HepG2 (cell line): ENCODE data around the gene CAMTA1. TPM values are rescaled to one million over a fixed set of nuclear protein-coding genes. Genes with fewer than 3 reads are reported as not detected.

ENCODE experiments used
- ATF6 ChIP-seq: sonication (generic); formaldehyde crosslinking; conservative IDR thresholded peaks from 2 replicates; pipeline ENCODE4 v1.4.0; 2020; ENCODE audit warnings: missing genetic modification reagents
- CC2D1A ChIP-seq: sonication (generic); formaldehyde crosslinking; IDR thresholded peaks from 2 replicates; pipeline ENCODE4 v1.8.1; 2023; ENCODE audit warnings: mild to moderate bottlenecking, missing genetic modification reagents
- GZF1 ChIP-seq: sonication (generic); formaldehyde crosslinking; IDR thresholded peaks from 2 replicates; pipeline ENCODE4 v1.5.1; 2020; ENCODE audit warnings: mild to moderate bottlenecking, missing genetic modification reagents
- LCORL ChIP-seq, 2 experiments: fragments of 450-650 bp in 1 of 2; sonication (generic) in 1 of 2; formaldehyde crosslinking in 1 of 2; IDR thresholded peaks; 2 replicates each; pipeline versions ENCODE4 v1.5.0 to v1.6.1; 2017 to 2020; ENCODE audit warnings: antibody characterized with exemption in 1 of 2, missing genetic modification reagents in 1 of 2
- NFIC ChIP-seq: IDR thresholded peaks from 2 replicates; pipeline ENCODE4 v1.6.1; 2012; ENCODE audit warnings: mild to moderate bottlenecking, low read length, inconsistent platforms
- NFYC ChIP-seq: IDR thresholded peaks from 2 replicates; pipeline ENCODE4 v1.6.1; 2016; ENCODE audit warnings: missing genetic modification reagents, missing compliant biosample characterization
- PAX8 ChIP-seq: sonication (generic); formaldehyde crosslinking; IDR thresholded peaks from 2 replicates; pipeline ENCODE4 v1.8.0; 2022; ENCODE audit warnings: mild to moderate bottlenecking, missing genetic modification reagents, borderline replicate concordance
- RARA ChIP-seq: IDR thresholded peaks from 2 replicates; pipeline ENCODE4 v1.6.1; 2016; ENCODE audit warnings: missing genetic modification reagents, missing compliant biosample characterization
- SKI ChIP-seq: fragments of 450-650 bp; IDR thresholded peaks from one replicate; pipeline ENCODE4 v1.6.1; 2018; ENCODE audit warnings: mild to moderate bottlenecking; ENCODE audit not compliant: partially characterized antibody
- SMYD3 ChIP-seq: sonication (generic); formaldehyde crosslinking; IDR thresholded peaks from 2 replicates; pipeline ENCODE4 v1.8.1; 2023; ENCODE audit warnings: mild to moderate bottlenecking, missing genetic modification reagents
- SNRNP70 ChIP-seq: fragments of 200-400 bp; formaldehyde crosslinking; IDR thresholded peaks from 2 replicates; pipeline ENCODE4 v1.6.1; 2017; ENCODE audit warnings: mild to moderate bottlenecking, low read depth, low read length, moderate library complexity
- SRSF1 ChIP-seq: fragments of 200-400 bp; formaldehyde crosslinking; optimal IDR thresholded peaks from 2 replicates; pipeline ENCODE3; 2017; ENCODE audit warnings: mild to moderate bottlenecking, low read depth, low read length, moderate library complexity
- SRSF4 ChIP-seq: fragments of 200-400 bp; formaldehyde crosslinking; IDR thresholded peaks from one replicate; pipeline ENCODE4 v1.6.1; 2018; ENCODE audit warnings: mild to moderate bottlenecking, low read depth, low read length, moderate library complexity; ENCODE audit not compliant: poor library complexity, severe bottlenecking
- TGIF2 ChIP-seq: IDR thresholded peaks from 2 replicates; pipeline ENCODE4 v1.6.1; 2016; ENCODE audit warnings: control low read depth, missing compliant biosample characterization
- XBP1 ChIP-seq: sonication (generic); formaldehyde crosslinking; IDR thresholded peaks from 2 replicates; pipeline ENCODE4 v1.5.0; 2020; ENCODE audit warnings: missing genetic modification reagents
- ZFP90 ChIP-seq: sonication (generic); formaldehyde crosslinking; IDR thresholded peaks from 2 replicates; pipeline ENCODE4 v1.8.0; 2022; ENCODE audit warnings: missing genetic modification reagents, mild to moderate bottlenecking, inconsistent platforms, borderline replicate concordance
- ZKSCAN5 ChIP-seq: sonication (generic); formaldehyde crosslinking; IDR thresholded peaks from 2 replicates; pipeline ENCODE4 v1.5.1; 2020; ENCODE audit warnings: mild to moderate bottlenecking, missing genetic modification reagents
- ZNF235 ChIP-seq: sonication (generic); formaldehyde crosslinking; IDR thresholded peaks from 2 replicates; pipeline ENCODE4 v1.8.1; 2023; ENCODE audit warnings: mild to moderate bottlenecking, missing genetic modification reagents, borderline replicate concordance
- ZNF484 ChIP-seq: sonication (generic); formaldehyde crosslinking; IDR thresholded peaks from 2 replicates; pipeline ENCODE4 v1.5.1; 2020; ENCODE audit warnings: mild to moderate bottlenecking, low read depth, missing genetic modification reagents, borderline replicate concordance
- ZNF556 ChIP-seq: sonication (generic); formaldehyde crosslinking; IDR thresholded peaks from 2 replicates; pipeline ENCODE4 v1.4.0; 2020; ENCODE audit warnings: mild to moderate bottlenecking, missing genetic modification reagents, borderline replicate concordance
- ZNF562 ChIP-seq: sonication (generic); formaldehyde crosslinking; IDR thresholded peaks from 2 replicates; pipeline ENCODE4 v1.8.0; 2022; ENCODE audit warnings: missing genetic modification reagents, borderline replicate concordance
- ZNF564 ChIP-seq: sonication (generic); formaldehyde crosslinking; IDR thresholded peaks from 2 replicates; pipeline ENCODE4 v1.8.1; 2023; ENCODE audit warnings: mild to moderate bottlenecking, missing genetic modification reagents
- ZNF652 ChIP-seq: IDR thresholded peaks from 2 replicates; pipeline ENCODE4 v1.6.1; 2016; ENCODE audit warnings: low read depth, borderline replicate concordance
- ZNF776 ChIP-seq: sonication (generic); formaldehyde crosslinking; IDR thresholded peaks from 2 replicates; pipeline ENCODE4 v1.4.0; 2020; ENCODE audit warnings: mild to moderate bottlenecking, missing genetic modification reagents
- ZNF841 ChIP-seq: sonication (generic); formaldehyde crosslinking; IDR thresholded peaks from 2 replicates; pipeline ENCODE4 v1.8.1; 2023; ENCODE audit warnings: missing genetic modification reagents, borderline replicate concordance
- polyA plus RNA-seq, 8 experiments: library from polyadenylated mRNA; depleted of rRNA in 3 of 8; stranded (reverse) in 7 of 8; unstranded in 1 of 8; fragments of >200 nt; fragmentation: Illumina TruSeq in 4 of 8; extraction: Trizol in 4 of 8; gene quantifications; 2 replicates each; pipeline versions ENCODE4 v1.2.1 to v1.2.3, GENCODE V29; 2011 to 2016; ENCODE audit warnings: low read depth in 4 of 8, missing spikeins in 1 of 8, mixed read lengths in 1 of 8; ENCODE audit not compliant: insufficient read depth in 1 of 8
- total RNA-seq, 5 experiments: library from RNA; depleted of rRNA; stranded (reverse); fragments of >200 nt; fragmentation: Illumina TruSeq; extraction: Trizol; gene quantifications; 2 replicates each; pipeline ENCODE4 v1.2.3, GENCODE V29; 2016; ENCODE audit warnings: low read depth in 1 of 5
- TF ChIP-seq, protein P1 (sequence below): sonication (generic); formaldehyde crosslinking; conservative IDR thresholded peaks from 2 replicates; pipeline ENCODE4 v1.4.0; 2020; ENCODE audit warnings: missing genetic modification reagents
- TF ChIP-seq, protein P2 (sequence below): sonication (generic); formaldehyde crosslinking; IDR thresholded peaks from 2 replicates; pipeline ENCODE4 v1.4.0; 2020; ENCODE audit warnings: missing genetic modification reagents
- TF ChIP-seq, protein P3 (sequence below): sonication (generic); formaldehyde crosslinking; IDR thresholded peaks from 2 replicates; pipeline ENCODE4 v1.4.0; 2020; ENCODE audit warnings: mild to moderate bottlenecking, missing genetic modification reagents

Gene CAMTA1
- total and polyA plus RNA-seq, 2 of the 13 experiments (the other 11 are each of a cell fraction or from before 2014, with no cell fraction given): 25.0 to 36.4 TPM

DNA sequence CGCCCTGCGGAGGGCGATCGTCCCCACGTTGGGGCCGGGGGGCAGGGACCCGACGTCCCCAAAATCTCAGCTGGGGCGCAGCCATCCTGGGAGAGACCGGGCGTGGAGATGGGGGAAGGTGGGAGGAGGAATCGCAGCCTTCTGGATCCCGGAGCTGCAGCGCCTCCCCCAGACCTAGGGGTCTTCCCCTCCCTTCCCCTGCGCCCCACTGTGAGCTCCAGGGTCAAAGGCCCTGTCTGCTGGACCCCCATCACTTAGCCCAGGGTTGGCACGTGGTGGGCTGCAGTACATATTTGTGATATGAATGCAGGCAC, 895.7 kb downstream of the CAMTA1 start (continued):
- TF ChIP-seq, protein P1, sequence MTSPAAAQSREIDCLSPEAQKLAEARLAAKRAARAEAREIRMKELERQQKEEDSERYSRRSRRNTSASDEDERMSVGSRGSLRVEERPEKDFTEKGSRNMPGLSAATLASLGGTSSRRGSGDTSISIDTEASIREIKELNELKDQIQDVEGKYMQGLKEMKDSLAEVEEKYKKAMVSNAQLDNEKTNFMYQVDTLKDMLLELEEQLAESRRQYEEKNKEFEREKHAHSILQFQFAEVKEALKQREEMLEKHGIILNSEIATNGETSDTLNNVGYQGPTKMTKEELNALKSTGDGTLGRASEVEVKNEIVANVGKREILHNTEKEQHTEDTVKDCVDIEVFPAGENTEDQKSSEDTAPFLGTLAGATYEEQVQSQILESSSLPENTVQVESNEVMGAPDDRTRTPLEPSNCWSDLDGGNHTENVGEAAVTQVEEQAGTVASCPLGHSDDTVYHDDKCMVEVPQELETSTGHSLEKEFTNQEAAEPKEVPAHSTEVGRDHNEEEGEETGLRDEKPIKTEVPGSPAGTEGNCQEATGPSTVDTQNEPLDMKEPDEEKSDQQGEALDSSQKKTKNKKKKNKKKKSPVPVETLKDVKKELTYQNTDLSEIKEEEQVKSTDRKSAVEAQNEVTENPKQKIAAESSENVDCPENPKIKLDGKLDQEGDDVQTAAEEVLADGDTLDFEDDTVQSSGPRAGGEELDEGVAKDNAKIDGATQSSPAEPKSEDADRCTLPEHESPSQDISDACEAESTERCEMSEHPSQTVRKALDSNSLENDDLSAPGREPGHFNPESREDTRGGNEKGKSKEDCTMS: no peak
- no peak for TF ChIP-seq ATF6 (CRISPR knock-in tag)
- TF ChIP-seq ZNF564 (CRISPR knock-in tag): no peak
- no peak for TF ChIP-seq ZFP90 (CRISPR knock-in tag)
- no peak for TF ChIP-seq TGIF2 (CRISPR knock-in tag)
- TF ChIP-seq ZNF235: peak; percentile 3; the same call in 1 of the 2 replicates
- TF ChIP-seq ZKSCAN5 (CRISPR knock-in tag): no peak
- no peak for TF ChIP-seq SRSF4
- TF ChIP-seq SNRNP70: no peak
- TF ChIP-seq LCORL (IDR thresholded peaks at IDR 0.05): no peak
- 0 out of 2 replicates have a peak, but pooled peaks have one; percentile 5 for TF ChIP-seq LCORL (CRISPR knock-in tag; IDR thresholded peaks at IDR 0.05)
- no peak for TF ChIP-seq XBP1 (CRISPR knock-in tag)
- TF ChIP-seq NFIC: no peak
- TF ChIP-seq, protein P2, sequence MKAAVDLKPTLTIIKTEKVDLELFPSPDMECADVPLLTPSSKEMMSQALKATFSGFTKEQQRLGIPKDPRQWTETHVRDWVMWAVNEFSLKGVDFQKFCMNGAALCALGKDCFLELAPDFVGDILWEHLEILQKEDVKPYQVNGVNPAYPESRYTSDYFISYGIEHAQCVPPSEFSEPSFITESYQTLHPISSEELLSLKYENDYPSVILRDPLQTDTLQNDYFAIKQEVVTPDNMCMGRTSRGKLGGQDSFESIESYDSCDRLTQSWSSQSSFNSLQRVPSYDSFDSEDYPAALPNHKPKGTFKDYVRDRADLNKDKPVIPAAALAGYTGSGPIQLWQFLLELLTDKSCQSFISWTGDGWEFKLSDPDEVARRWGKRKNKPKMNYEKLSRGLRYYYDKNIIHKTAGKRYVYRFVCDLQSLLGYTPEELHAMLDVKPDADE (CRISPR knock-in tag): no peak
- no peak for TF ChIP-seq ZNF484 (CRISPR knock-in tag)
- no peak for TF ChIP-seq PAX8 (CRISPR knock-in tag)
- TF ChIP-seq, protein P3, sequence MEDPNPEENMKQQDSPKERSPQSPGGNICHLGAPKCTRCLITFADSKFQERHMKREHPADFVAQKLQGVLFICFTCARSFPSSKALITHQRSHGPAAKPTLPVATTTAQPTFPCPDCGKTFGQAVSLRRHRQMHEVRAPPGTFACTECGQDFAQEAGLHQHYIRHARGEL (CRISPR knock-in tag): no peak
- TF ChIP-seq ZNF841 (CRISPR knock-in tag): no peak
- TF ChIP-seq ZNF776 (CRISPR knock-in tag): no peak
- no peak for TF ChIP-seq CC2D1A (CRISPR knock-in tag)
- no peak for TF ChIP-seq ZNF652
- TF ChIP-seq SKI: no peak
- TF ChIP-seq ZNF556 (CRISPR knock-in tag): no peak
- TF ChIP-seq ZNF562 (CRISPR knock-in tag): no peak
- TF ChIP-seq RARA (CRISPR knock-in tag): no peak
- TF ChIP-seq SRSF1: no peak
- TF ChIP-seq NFYC (CRISPR knock-in tag): no peak
- no peak for TF ChIP-seq GZF1 (CRISPR knock-in tag)
- TF ChIP-seq SMYD3: no peak
